Fibroblast of lung (primary cell): ENCODE measurements around the gene SNX14. TPM values are rescaled to one million over a fixed set of nuclear protein-coding genes. Genes with fewer than 3 reads are reported as not detected.
"Not testable (repeated sequence)": the region's sequence is repeated elsewhere in the genome, so short reads cannot be mapped to it uniquely, and the experiment has no call there.

Experiments
- DNase-seq, 2 donors: peaks; one replicate each; pipeline versions ENCODE4 v3.0.0 to v3.0.0-alpha.2; 2010; ENCODE audit warnings: low read depth in 2 of 2
- H2AFZ ChIP-seq: 2 replicates; pipeline ENCODE4 v1.5.1; 2012; ENCODE audit warnings: low read length, control low read depth, inconsistent platforms
- H3K27ac ChIP-seq: 2 replicates; pipeline ENCODE4 v1.5.1; 2011; ENCODE audit warnings: low read length, control low read depth; ENCODE audit not compliant: insufficient read depth
- H3K27me3 ChIP-seq: 2 replicates; pipeline ENCODE4 v1.5.1; 2011; ENCODE audit warnings: mild to moderate bottlenecking, low read length; ENCODE audit not compliant: control insufficient read depth, insufficient read depth
- H3K36me3 ChIP-seq: 2 replicates; pipeline ENCODE4 v1.5.1; 2011; ENCODE audit warnings: low read length; ENCODE audit not compliant: control insufficient read depth, insufficient read depth
- H3K4me1 ChIP-seq: 2 replicates; pipeline ENCODE4 v1.5.1; 2011; ENCODE audit warnings: low read length; ENCODE audit not compliant: control insufficient read depth, insufficient read depth; ENCODE audit errors: extremely low read depth
- H3K4me2 ChIP-seq: 2 replicates; pipeline ENCODE4 v1.5.1; 2011; ENCODE audit warnings: low read length, control low read depth; ENCODE audit not compliant: insufficient read depth; ENCODE audit errors: extremely low read depth
- H3K4me3 ChIP-seq, 4 experiments: fragments of 200-600 bp in 1 of 4; sonication (generic) in 1 of 4; replicated peaks in 1 of 4; 2 replicates each; pipeline ENCODE4 v1.5.1; 2011 to 2016; ENCODE audit warnings: low read length in 4 of 4, low read depth in 3 of 4, mild to moderate bottlenecking in 3 of 4, control low read depth in 2 of 4, inconsistent platforms in 1 of 4, mixed read lengths in 1 of 4; ENCODE audit not compliant: insufficient read depth in 1 of 4; ENCODE audit errors: control extremely low read depth in 1 of 4
- H3K79me2 ChIP-seq: 2 replicates; pipeline ENCODE4 v1.5.1; 2012; ENCODE audit warnings: mild to moderate bottlenecking, low read length, inconsistent platforms; ENCODE audit not compliant: control insufficient read depth, insufficient read depth
- H3K9ac ChIP-seq: 2 replicates; pipeline ENCODE4 v1.5.1; 2011; ENCODE audit warnings: mild to moderate bottlenecking, low read length, control low read depth; ENCODE audit not compliant: insufficient read depth
- H3K9me3 ChIP-seq: 2 replicates; pipeline ENCODE4 v1.5.1; 2012; ENCODE audit warnings: low read depth, low read length; ENCODE audit not compliant: control insufficient read depth, insufficient read depth
- H4K20me1 ChIP-seq: 2 replicates; pipeline ENCODE4 v1.5.1; 2011; ENCODE audit warnings: low read length; ENCODE audit not compliant: control insufficient read depth, insufficient read depth; ENCODE audit errors: extremely low read depth
- CTCF ChIP-seq, 2 donors: IDR thresholded peaks in 1 of 2; conservative IDR thresholded peaks in 1 of 2; 1 replicate in 1 of 2; 2 replicates in 1 of 2; pipeline ENCODE4 v1.5.1; 2011 to 2012; ENCODE audit warnings: low read length in 2 of 2, control low read depth in 1 of 2, inconsistent platforms in 1 of 2, low read depth in 1 of 2, mild to moderate bottlenecking in 1 of 2
- EZH2 ChIP-seq: IDR thresholded peaks from 2 replicates; pipeline ENCODE4 v1.5.1; 2012; ENCODE audit warnings: low read length, control low read depth, mild to moderate bottlenecking; ENCODE audit errors: missing control alignments
- polyA plus RNA-seq, 2 donors: library from polyadenylated mRNA; depleted of rRNA in 1 of 2; stranded (reverse) in 1 of 2; unstranded in 1 of 2; fragments of >200 nt; gene quantifications; 2 replicates each; pipeline ENCODE4 v1.2.1, GENCODE V29; 2011 to 2012; ENCODE audit warnings: missing spikeins in 1 of 2
- total RNA-seq: library from RNA; depleted of rRNA; stranded (reverse); fragments of >200 nt; gene quantifications from 2 replicates; pipeline ENCODE4 v1.2.1, GENCODE V29; 2014

The SNX14 gene
- total and polyA plus RNA-seq, 2 donors (not counting 1 experiment from before 2014, with no cell fraction given), result 79.7 to 182 TPM

GRCh38 chr6:85569323-85569722, 24.3 kb downstream of the SNX14 start:
- no peaks in the 10 kb centered on the region for H4K20me1 ChIP-seq
- H3K4me2 ChIP-seq, result no peak overlapping the region
- H3K27ac ChIP-seq, result peak overlapping the region; percentile 16
- H3K9ac ChIP-seq, result no peak overlapping the region
- no peaks in the 10 kb centered on the region for H3K9me3 ChIP-seq
- H3K36me3 ChIP-seq, result no peaks in the 10 kb centered on the region
- no peaks in the 10 kb centered on the region for H3K27me3 ChIP-seq
- peaks cover 4% of the 10 kb centered on the region for H3K4me1 ChIP-seq
- TF ChIP-seq EZH2, result no peak
- no peak for TF ChIP-seq CTCF (conservative IDR thresholded peaks at IDR 0.05 in 1 of 2, IDR thresholded peaks at IDR 0.05 in 1 of 2; ENCODE audit: low read depth in 1 of 2, low read length in 2 of 2)
- no peak overlapping the region for H3K4me3 ChIP-seq
- peak; percentile 57 to 75 for DNase-seq
- H2AFZ ChIP-seq, result no peak overlapping the region
- H3K79me2 ChIP-seq, result peaks cover 11% of the 10 kb centered on the region

- no peak overlapping the region for H3K9ac ChIP-seq
- no peak overlapping the region for H3K4me3 ChIP-seq
- TF ChIP-seq EZH2, result no peak
- TF ChIP-seq CTCF (conservative IDR thresholded peaks at IDR 0.05 in 1 of 2, IDR thresholded peaks at IDR 0.05 in 1 of 2; ENCODE audit: low read depth in 1 of 2, low read length in 2 of 2), result no peak
- no peaks in the 10 kb centered on the region for H4K20me1 ChIP-seq
- H3K9me3 ChIP-seq, result no peaks in the 10 kb centered on the region
- DNase-seq, result peak in 1 of 2 donors; percentile 42
- H3K27ac ChIP-seq, result no peak overlapping the region
- no peak overlapping the region for H3K4me2 ChIP-seq
- H3K27me3 ChIP-seq, result no peaks in the 10 kb centered on the region
- peaks cover 4% of the 10 kb centered on the region for H3K4me1 ChIP-seq
- H2AFZ ChIP-seq, result no peak overlapping the region
- H3K79me2 ChIP-seq, result peaks cover 5% of the 10 kb centered on the region
- H3K36me3 ChIP-seq, result no peaks in the 10 kb centered on the region
These were observed 25.2 kb downstream of the SNX14 start for GRCh38 chr6:85568411-85568810.

DNA sequence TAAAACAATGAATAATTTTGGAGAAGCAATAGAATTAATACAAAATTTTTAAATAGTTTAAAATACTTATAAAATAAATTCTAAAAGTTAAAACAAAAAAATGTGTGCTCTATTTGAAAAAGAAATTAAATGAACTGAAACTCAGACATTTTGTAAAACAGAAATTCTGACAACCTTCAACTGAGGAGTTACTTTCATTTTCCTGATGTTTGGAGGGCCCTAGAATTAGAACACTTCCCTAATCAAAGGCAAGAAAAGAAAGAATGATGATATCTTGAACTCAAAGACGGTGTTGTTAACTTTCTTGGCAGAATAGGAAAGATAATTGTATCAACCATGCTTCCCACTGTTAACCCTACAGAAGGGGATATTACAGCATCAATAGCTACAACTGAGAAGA, 27.9 kb downstream of the SNX14 start:
- Histone ChIP-seq H3K79me2 (no peaks in the 10 kb centered on the region), H3K4me1 (peaks cover 4% of the 10 kb centered on the region), H3K27me3 (no peaks in the 10 kb centered on the region), H3K27ac (no peak overlapping the region), H2AFZ (no peak overlapping the region), H4K20me1 (no peaks in the 10 kb centered on the region), H3K9me3 (no peaks in the 10 kb centered on the region), H3K9ac (no peak overlapping the region), H3K4me2 (no peak overlapping the region), H3K4me3 (no peak overlapping the region), H3K36me3 (no peaks in the 10 kb centered on the region)
- DNase-seq, result no peak
- TF ChIP-seq EZH2 (no peak), CTCF (conservative IDR thresholded peaks at IDR 0.05 in 1 of 2, IDR thresholded peaks at IDR 0.05 in 1 of 2; ENCODE audit: low read depth in 1 of 2, low read length in 2 of 2) (no peak)

DNA sequence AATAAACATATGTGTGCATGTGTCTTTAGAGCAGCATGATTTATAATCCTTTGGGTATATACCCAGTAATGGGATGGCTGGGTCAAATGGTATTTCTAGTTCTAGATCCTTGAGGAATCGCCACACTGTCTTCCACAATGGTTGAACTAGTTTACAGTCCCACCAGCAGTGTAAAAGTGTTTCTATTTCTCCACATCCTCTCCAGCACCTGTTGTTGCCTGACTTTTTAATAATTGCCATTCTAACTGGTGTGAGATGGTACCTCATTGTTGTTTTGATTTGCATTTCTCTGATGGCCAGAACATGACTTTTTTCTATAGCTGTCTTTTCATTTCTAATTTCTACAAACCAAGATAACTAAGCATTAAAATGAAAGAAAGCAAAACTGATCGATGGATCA, 29.4 kb downstream of the SNX14 start:
- not testable (repeated sequence) for H3K9me3 ChIP-seq, H3K27me3 ChIP-seq, H4K20me1 ChIP-seq, H3K4me3 ChIP-seq, H3K4me2 ChIP-seq, H3K9ac ChIP-seq, H3K4me1 ChIP-seq, H3K36me3 ChIP-seq, H2AFZ ChIP-seq, H3K27ac ChIP-seq, H3K79me2 ChIP-seq, DNase-seq
